ENCODE data around the gene PARD3. TPM values are rescaled to one million over a fixed set of nuclear protein-coding genes. Genes with fewer than 3 reads are reported as not detected.

The PARD3 gene
- polyA plus RNA-seq, 2 of the 4 experiments (the other 2 are of a cell fraction), result 110 to 200 TPM

GRCh38 chr10:34667177-34667576 is 147.9 kb downstream of the PARD3 start:
- WGBS (ENCODE audit: missing lambda C conversion rate), result 85% methylated on average over 1 of the region's 1 CpG
- H3K27ac ChIP-seq, result peak overlapping the region in 1 of 2 experiments; percentile 78; a peak in 3 of 6 replicates
- ChIA-PET POLR2A (no interaction called here), CTCF (interaction anchor here (0.6 to 4.0 kb wide), 16 partner anchors 10 to 380 kb away, joined by 3 to 46 read pairs (median 4); no protein-coding TSS in a partner anchor)
- no peak for TF ChIP-seq BHLHE40 (IDR thresholded peaks at IDR 0.05; ENCODE audit: low read depth, low read length)
- no peak for TF ChIP-seq EHF (CRISPR knock-in tag; IDR thresholded peaks at IDR 0.05)
- TF ChIP-seq TP53 (CRISPR knock-in tag; IDR thresholded peaks at IDR 0.05), result no peak
- no peak for TF ChIP-seq HOXB5 (CRISPR knock-in tag; IDR thresholded peaks at IDR 0.05)
- TF ChIP-seq RNF2 (IDR thresholded peaks at IDR 0.05; ENCODE audit: borderline replicate concordance, low read depth), result no peak
- TF ChIP-seq RCOR1 (IDR thresholded peaks at IDR 0.05; ENCODE audit: low read depth, low read length), result no peak
- TF ChIP-seq ELK1 (IDR thresholded peaks at IDR 0.05; ENCODE audit: low read depth, low read length), result no peak
- no peak for TF ChIP-seq ZFP36 (IDR thresholded peaks at IDR 0.05; ENCODE audit: borderline replicate concordance, partially characterized antibody)
- TF ChIP-seq ESRRA (IDR thresholded peaks at IDR 0.05; ENCODE audit: borderline replicate concordance, low read length), result no peak
- TF ChIP-seq NR3C1 (IDR thresholded peaks at IDR 0.05), result no peak
- no peak for TF ChIP-seq MAX (IDR thresholded peaks at IDR 0.05)
- TF ChIP-seq NFE2L2 (conservative IDR thresholded peaks at IDR 0.05; ENCODE audit: low read length), result no peak
- TF ChIP-seq SMC3 (IDR thresholded peaks at IDR 0.05), result no peak
- TF ChIP-seq FOXS1 (CRISPR knock-in tag; IDR thresholded peaks at IDR 0.05), result no peak
- TF ChIP-seq MAFK (IDR thresholded peaks at IDR 0.05; ENCODE audit: partially characterized antibody), result no peak
- no peak for TF ChIP-seq HOXB13 (CRISPR knock-in tag; IDR thresholded peaks at IDR 0.05; ENCODE audit: low read depth)
- TF ChIP-seq NPAS2 (CRISPR knock-in tag; IDR thresholded peaks at IDR 0.05; ENCODE audit: borderline replicate concordance), result no peak
- TF ChIP-seq E2F6 (IDR thresholded peaks at IDR 0.05; ENCODE audit: borderline replicate concordance, low read depth), result no peak
- ATAC-seq (no peak), DNase-seq (ENCODE audit: low read depth in 1 of 2, low spot score in 1 of 2) (no peak), FAIRE-seq (no peak)
- H3K9me3 ChIP-seq, result no peaks in the 10 kb centered on the region
- no peak overlapping the region for H3K4me3 ChIP-seq
- H3K4me2 ChIP-seq, result no peak overlapping the region; the same call in 2 of the 3 replicates
- H3K4me1 ChIP-seq, result peaks cover 23% of the 10 kb centered on the region

GRCh38 chr10:34666008-34666704 is 148.9 kb downstream of the PARD3 start:
- CTCF ChIA-PET, result interaction anchor here (0.5 to 4.0 kb wide), 53 partner anchors 9 to 553 kb away, joined by 3 to 46 read pairs (median 4); no protein-coding TSS in a partner anchor
- peak; percentile 62 for TF ChIP-seq MAX (IDR thresholded peaks at IDR 0.05)
- TF ChIP-seq MYC (IDR thresholded peaks at IDR 0.05; ENCODE audit: borderline replicate concordance, low read length), result peak; percentile 63; the same call in 1 of the 2 replicates
- TF ChIP-seq RAD21 (conservative IDR thresholded peaks at IDR 0.05 in 1 of 2, IDR thresholded peaks at IDR 0.05 in 1 of 2), result peak; percentile 92 to 95
- TF ChIP-seq SMC3 (IDR thresholded peaks at IDR 0.05), result peak; percentile 81
- no peak for TF ChIP-seq FOXS1 (CRISPR knock-in tag; IDR thresholded peaks at IDR 0.05)
- 0 out of 4 replicates have a peak, but pooled peaks of 1 of the 2 experiments have one; percentile 23 for TF ChIP-seq CEBPB (IDR thresholded peaks at IDR 0.05)
- TF ChIP-seq CBX2 (IDR thresholded peaks at IDR 0.05; ENCODE audit: borderline replicate concordance, low read depth), result no peak
- peak; percentile 89 for TF ChIP-seq CTCF (IDR thresholded peaks at IDR 0.05)
- no peak for TF ChIP-seq GATA3 (IDR thresholded peaks at IDR 0.05; ENCODE audit: borderline replicate concordance)
- H3K4me3 ChIP-seq, result no peak overlapping the region
- H3K4me2 ChIP-seq, result peak overlapping the region; percentile 67
- peaks cover 23% of the 10 kb centered on the region for H3K4me1 ChIP-seq
- POLR2A ChIA-PET, result interaction anchor here (1.0 kb wide), 1 partner anchor 66 kb away, joined by 4 read pairs; no protein-coding TSS in a partner anchor
- peak overlapping the region; percentile 33 to 78; a peak in 4 of 6 replicates for H3K27ac ChIP-seq
- DNase-seq (ENCODE audit: low read depth in 1 of 2, low spot score in 1 of 2), result peak; percentile 73 to 93
- ATAC-seq, result peak; percentile 97 to 99
- peak; percentile 74 for FAIRE-seq
- H3K9me3 ChIP-seq, result no peaks in the 10 kb centered on the region
- WGBS (ENCODE audit: missing lambda C conversion rate), result 2% methylated on average over 6 of the region's 6 CpGs

All from A549 (cell line).